Occipital lobe (tissue), 2 donors: ENCODE results near the gene RPL7A. TPM values are rescaled to one million over a fixed set of nuclear protein-coding genes. Genes with fewer than 3 reads are reported as not detected.

Source experiments
- DNase-seq: peaks from one replicate; lab custom pipeline; 2025; lab: John Stamatoyannopoulos, UW
- total RNA-seq: library from RNA; depleted of rRNA; stranded (reverse); fragments of >200 nt; gene quantifications from one replicate; pipeline ENCODE4 v1.2.3, GENCODE V29; 2014

Gene RPL7A
- total RNA-seq, 1 donor from 2014 or later = 1,058 TPM

- no peak for DNase-seq
Observed at GRCh38 chr9:133347515-133347984, 468 bp upstream of the RPL7A start.

- DNase-seq = no peak
Observed at GRCh38 chr9:133348718-133349573, 928 bp downstream of the RPL7A start.

GRCh38 chr9:133349965-133350616 lies 2.1 kb downstream of the RPL7A start:
- DNase-seq = no peak

GRCh38 chr9:133351526-133351907 lies 3.5 kb downstream of the RPL7A start:
- DNase-seq = no peak

- no peak for DNase-seq
Observed at GRCh38 chr9:133351908-133352634, 4.1 kb downstream of the RPL7A start.

- no peak for DNase-seq
Observed at GRCh38 chr9:133352635-133353340, 4.8 kb downstream of the RPL7A start.

- no peak for DNase-seq
Observed at GRCh38 chr9:133353548-133353947, 5.5 kb downstream of the RPL7A start.

- no peak for DNase-seq
Observed at GRCh38 chr9:133354766-133355165, 6.7 kb downstream of the RPL7A start.

GRCh38 chr9:133355881-133356357 lies 7.9 kb downstream of the RPL7A start:
- DNase-seq = no peak

- peak; percentile 78 for DNase-seq
Observed at GRCh38 chr9:133356391-133357091, 8.5 kb downstream of the RPL7A start, which contains the start of the genes SURF1 and SURF2. SURF1 (minus strand) TSS chr9:133356487; CDS start chr9:133356453, 34 bp downstream. SURF2 (plus strand) TSS chr9:133356550; CDS start chr9:133356593, 43 bp downstream.

- DNase-seq = no peak
Observed at GRCh38 chr9:133357656-133358055, 9.6 kb downstream of the RPL7A start.

GRCh38 chr9:133359399-133360175 lies 11.6 kb downstream of the RPL7A start:
- DNase-seq = no peak

- no peak for DNase-seq
Observed at GRCh38 chr9:133360400-133361393, 12.7 kb downstream of the RPL7A start.

GRCh38 chr9:133361507-133362092 lies 13.6 kb downstream of the RPL7A start:
- DNase-seq = no peak

GRCh38 chr9:133362359-133363044 lies 14.5 kb downstream of the RPL7A start:
- DNase-seq = no peak

GRCh38 chr9:133366435-133366834 lies 18.4 kb downstream of the RPL7A start:
- DNase-seq = no peak

- no peak for DNase-seq
Observed at GRCh38 chr9:133367221-133367620, 19.2 kb downstream of the RPL7A start.
